HG02943 (cell line): Measurements from ENCODE around the gene NTM.
"Not testable (repeated sequence)": the region's sequence is repeated elsewhere in the genome, so short reads cannot be mapped to it uniquely, and the experiment has no call there.

Experiments used
- ATAC-seq: cut with Tn5 transposase; IDR thresholded peaks from one replicate; pipeline ENCODE4 v1.9.1; 2021; ENCODE audit warnings: mild to moderate bottlenecking, low read depth, moderate library complexity; ENCODE audit not compliant: unreplicated experiment

The NTM gene

DNA sequence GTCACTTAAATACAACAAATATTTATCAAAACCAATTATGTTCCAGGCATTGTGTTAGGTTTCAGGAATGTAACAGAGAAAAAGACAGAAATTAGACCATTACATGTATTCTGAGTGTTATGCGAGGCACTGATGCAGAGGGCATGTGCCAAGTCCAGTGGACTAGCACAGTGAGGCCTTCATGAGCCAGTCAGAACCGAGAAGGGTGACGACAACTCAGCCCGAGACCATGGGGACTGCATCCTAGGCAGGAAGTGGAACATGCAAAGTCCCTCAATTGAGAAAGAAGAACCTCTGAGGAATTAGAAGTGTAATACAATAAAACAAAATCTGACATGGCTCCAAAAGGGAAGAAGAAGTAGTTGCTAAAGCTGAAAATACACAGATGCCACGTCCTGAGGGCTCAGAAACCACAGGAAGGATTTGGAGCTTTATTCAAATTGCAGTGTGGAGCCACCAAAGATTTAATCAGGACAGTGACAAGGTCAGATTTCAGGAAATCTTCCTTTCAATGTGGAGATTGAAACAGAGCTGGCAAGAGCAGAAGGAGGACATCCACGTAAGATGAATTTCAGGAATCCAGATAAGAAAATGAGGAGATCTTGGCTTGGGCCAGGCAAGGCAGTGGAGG is 529.6 kb downstream of the NTM start:
- no peak for ATAC-seq

DNA sequence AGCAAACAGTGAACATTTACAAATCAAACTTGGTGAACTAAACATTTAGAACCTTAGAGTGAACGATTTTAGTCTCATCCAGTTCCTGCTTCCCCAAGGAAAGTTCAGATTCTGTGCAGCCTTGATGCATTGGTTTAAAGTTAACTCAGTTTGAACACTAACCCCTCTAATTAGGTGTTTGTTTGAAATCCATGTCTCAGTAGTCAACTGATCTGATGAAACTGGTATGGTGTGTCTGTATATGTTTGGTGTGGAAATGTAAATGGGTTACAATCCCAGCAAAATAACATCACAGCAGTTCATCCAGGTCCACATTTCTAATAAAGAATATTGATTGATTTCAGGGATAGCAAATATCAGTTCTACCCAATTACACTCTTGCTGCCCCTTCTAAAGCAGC is 532.0 kb downstream of the NTM start:
- no peak for ATAC-seq

DNA sequence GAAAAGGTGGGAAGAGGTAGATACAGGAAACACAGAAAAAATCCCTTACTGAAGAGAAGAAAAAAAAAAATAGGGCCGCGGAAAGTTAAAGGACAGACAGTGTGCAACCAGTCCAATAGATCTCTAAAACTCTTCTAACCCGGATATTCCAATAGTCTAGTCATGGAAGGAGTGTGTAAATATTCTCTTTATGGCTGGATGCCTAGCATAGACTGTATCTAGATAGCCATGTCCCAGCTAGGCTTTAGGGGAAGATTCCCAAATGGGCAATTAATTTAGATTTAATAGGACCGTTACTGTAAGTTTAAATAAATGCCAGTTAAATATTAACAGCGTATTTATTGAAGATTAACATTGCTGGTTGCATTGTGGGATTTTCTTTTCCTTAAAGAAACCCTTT is 532.7 kb downstream of the NTM start:
- ATAC-seq = no peak

DNA sequence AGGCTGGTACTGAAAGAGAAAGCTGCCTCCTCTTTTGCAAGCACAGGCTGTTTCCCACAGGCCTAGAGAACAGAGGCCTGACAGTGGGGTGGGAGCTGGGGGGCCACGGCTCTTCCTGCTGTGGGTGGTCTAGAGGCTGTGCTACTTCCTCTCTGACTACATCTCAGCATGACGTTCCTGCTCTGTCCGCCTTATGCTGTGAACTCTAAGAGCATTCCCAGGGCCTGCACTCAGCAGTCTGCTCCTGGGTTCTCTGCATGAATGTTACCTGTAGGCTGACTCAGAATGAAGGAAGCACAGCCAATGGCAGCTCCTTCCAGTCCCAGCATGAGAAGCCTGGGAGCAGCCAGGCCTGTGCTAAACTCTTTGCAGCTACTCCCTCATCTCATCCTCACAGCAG is 534.3 kb downstream of the NTM start:
- no peak for ATAC-seq

DNA sequence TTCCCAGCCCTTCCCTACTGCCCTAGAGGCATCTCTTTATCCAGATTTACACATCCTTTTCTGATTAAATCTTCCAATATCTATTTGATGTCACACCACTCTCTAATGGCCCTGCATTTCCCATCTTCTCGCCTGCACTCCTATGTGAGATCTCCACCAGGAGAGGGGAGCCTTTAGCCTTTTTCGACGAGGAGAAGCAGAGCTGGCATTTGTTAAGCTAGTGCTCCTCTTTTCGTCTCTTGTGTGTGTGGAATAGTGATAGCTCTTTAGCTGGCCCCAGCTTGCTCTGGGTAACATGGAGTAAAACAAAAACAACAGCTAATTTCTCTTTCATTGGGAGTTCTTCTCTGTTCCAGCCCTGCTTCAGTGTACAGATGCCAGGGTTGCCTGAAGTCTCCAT is 536.5 kb downstream of the NTM start:
- no peak for ATAC-seq

DNA sequence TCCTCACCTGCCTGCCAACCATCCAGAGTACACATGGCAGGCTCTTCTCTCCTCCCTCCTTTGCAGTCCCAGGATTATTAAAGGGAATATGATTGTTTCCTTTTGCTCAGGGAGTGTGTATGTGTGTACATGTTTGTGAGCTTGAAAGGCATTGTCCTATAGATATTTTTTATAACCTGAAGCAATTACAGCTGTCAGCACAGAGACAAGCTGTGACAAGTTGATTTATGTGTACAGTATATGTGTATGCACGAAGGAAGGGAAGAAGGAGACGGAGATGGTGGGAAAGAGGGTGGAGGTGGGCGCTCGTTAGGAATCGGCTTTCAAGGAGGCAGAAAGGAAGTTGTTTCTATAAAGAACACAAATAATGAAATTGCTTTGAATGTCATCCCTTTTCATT is 537.0 kb downstream of the NTM start:
- ATAC-seq = no peak

DNA sequence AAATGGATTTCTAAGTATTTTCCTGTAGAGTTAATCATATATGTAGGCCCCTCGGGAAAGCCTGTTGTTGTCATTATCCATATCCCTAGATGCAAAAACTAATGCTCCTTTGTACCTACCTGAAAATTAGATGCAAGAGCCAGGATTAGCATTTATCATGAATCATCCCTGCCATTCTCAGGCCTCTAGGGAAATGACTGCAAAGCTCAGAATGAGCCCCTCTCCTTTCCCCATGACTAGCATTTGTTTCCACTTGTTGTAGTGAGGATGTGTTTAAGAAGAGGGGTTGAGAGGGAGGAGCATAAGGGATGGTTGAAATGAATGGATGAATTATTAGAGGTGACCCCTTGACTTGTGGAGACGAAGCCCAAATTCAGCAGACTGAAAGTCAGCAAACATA is 537.9 kb downstream of the NTM start:
- ATAC-seq = no peak

DNA sequence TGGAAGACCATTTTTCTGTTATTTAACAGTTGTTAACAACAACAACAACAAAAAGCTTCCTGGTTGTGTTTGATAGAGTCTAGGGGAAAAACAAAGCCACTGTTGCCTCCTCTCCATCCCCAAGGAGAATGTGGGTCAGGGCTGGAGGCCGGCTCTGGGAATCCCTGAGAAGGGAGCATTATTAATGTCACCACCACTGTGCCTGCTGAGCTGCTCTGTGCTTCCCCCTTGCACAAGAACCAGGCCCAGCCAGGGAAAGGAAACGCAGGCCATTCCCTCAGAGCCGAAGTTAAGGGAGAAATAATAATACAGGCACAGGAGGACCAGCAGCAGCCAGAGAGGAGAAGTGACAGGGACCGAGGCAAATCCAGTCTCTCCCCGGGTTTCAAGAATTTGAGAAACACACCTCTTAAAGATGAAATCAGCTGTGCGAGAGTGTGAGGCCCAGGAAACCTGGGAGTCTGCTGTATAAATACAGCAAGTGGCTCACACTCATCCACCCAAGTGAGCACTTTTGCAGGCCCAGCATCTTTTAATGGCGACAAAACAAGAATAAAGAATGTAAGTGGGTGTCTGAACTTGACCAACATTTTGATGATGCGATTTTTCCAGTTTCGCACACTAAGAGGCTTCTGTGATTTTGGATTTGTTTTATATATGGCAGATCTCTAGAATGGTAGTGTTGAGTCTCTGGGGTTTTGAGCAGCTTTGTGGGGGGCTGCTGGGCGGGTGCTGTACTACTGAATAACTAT is 539.2 kb downstream of the NTM start:
- no peak for ATAC-seq

DNA sequence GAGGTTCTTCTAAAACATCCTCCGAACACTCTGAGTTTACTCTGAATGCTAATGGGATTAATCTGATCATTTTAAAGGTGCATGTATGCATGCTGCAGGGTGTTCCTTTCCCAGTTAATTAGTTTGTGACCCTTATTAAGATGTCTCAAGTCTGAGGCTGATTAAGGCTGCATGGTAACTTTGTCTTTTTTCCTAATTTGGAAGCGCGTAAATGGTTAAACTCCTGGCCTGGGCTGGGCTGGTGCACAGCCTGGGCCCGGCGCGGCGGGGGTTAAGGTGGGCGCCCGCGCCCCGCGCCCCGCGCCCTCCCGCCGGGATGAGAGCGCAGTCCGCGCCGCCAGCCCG is 539.7 kb downstream of the NTM start:
- ATAC-seq = no peak

DNA sequence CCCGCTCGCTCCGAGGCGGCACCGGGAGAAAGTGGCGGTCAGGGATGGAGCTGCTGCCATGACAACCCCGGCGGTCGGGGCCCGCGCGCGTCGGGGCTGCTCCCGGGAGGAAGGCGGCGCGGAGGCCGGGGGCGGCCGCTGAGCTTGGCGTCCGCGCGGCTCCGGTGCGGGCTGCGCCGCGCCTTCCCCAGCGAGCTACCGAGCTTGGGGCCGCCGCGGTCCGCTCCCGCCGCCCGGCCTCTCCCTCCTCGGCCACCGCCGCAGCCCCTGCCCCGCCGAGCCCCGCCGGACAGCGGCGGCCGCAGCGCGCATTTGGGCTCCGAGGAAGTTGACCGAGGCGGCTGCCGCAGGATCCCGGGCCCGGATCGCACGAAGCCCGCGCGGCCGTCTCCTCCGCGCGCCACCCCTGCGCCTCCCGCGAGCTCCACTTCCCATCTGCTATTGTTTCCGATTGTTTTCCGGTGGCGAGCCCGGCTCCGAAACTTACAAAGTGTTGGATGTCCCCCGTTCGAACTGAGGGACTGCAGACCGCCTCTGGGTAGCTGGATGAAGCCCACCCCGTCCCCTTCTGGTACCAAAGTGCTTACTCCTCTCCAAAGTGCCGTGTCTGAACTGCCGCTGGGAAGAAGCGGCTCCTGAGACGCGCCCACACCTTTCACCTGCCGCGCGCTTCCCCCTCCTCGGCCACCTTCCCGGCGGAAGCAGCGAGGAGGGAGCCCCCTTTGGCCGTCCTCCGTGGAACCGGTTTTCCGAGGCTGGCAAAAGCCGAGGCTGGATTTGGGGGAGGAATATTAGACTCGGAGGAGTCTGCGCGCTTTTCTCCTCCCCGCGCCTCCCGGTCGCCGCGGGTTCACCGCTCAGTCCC is 540.3 kb downstream of the NTM start:
- ATAC-seq = no peak

DNA sequence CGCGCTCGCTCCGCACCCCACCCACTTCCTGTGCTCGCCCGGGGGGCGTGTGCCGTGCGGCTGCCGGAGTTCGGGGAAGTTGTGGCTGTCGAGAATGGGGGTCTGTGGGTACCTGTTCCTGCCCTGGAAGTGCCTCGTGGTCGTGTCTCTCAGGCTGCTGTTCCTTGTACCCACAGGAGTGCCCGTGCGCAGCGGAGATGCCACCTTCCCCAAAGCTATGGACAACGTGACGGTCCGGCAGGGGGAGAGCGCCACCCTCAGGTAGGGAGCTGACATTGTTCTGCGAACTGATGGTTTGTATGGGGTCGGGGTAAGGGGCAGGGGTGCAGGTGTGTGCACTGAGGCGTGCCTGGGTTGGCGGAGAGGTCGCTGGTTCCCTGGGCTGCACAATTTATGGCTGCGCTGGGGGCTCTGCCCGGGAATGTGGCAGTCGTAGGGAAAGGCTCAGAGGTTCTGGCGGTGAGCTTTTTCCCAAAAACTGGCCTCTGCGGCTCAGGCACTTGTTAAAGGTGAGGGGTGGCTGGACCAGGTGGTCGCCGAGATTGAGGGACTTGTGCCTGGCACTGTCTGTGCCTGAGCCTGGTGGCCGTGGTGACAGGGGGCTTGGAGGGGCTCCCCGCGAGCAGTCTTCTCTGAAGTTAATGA is 541.1 kb downstream of the NTM start:
- ATAC-seq = not testable (repeated sequence)

DNA sequence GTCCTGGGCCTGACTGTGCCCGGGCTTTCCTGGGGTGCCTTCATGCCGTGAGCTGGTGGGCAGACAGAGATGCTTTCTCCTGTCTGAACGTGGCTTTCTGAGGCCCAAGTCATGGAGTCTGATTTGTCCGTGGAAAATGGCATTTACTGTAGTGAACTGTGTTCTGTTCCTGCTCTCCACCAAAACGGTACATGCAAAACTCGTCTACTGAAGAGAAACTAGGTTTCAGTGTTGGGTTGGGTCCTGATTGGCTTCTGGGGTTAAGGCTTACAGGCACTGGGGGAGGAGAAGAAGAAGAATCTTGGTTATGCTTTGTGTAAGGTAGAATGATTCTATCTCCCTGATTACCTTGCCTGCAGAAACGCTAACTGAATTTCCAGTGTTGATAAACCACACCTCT is 541.7 kb downstream of the NTM start:
- no peak for ATAC-seq

DNA sequence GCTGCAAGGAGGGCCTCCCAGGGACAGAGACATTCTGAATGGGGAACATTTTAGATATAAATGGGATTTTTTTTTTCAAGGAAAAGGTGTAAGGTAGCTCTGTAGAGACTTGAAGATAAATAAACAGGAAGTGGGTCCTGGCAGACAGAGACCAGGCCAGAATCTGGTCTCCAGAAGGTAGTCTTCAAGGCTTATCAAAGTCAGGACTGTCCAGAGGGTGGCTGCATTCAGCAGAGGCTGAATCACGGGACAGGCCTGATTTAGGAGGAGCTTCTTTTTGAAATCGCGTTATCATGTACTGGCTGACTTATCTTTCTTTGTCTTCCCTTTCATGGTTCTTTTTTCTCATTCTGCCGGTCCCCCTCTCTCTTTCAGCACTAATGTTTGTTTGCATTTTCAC is 542.9 kb downstream of the NTM start:
- no peak for ATAC-seq

DNA sequence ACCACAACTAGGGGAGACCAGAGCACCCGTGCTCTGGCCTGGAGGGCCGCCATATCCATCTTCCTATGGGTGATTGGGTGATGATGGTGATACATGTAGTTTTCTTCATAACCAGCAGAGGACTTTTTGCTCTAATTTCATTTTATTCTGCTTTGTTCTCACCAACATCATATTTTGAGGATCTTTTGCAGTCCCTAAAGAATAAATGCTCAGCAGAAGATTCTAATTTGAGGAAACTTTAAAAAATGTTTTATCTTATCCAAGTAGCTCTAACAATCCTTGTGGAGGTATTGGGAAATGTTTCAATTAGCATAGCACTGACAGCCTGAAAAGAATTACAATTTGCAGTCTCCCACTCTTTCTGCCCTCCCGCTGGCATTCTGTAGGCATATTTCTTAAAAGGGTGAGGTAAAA is 544.0 kb downstream of the NTM start:
- no peak for ATAC-seq

DNA sequence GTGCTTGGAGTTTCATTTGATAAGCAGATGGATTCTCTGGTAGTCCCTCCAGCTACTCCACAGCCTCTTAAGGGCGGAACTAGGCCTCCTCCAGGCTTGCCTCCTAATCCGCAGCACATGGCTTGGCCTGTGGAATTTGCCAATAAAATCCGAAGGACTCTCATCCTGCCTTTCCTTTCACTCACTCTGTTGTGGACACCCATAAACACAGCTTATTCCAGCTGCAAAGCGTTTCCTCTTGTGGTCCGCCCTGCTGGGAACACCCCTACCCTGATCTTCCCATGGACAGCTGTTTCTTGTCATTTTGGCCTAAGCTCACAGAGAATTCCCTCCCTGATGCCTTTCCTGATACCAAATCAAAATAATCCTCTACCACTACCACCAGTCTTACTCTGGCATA is 546.2 kb downstream of the NTM start:
- no peak for ATAC-seq

DNA sequence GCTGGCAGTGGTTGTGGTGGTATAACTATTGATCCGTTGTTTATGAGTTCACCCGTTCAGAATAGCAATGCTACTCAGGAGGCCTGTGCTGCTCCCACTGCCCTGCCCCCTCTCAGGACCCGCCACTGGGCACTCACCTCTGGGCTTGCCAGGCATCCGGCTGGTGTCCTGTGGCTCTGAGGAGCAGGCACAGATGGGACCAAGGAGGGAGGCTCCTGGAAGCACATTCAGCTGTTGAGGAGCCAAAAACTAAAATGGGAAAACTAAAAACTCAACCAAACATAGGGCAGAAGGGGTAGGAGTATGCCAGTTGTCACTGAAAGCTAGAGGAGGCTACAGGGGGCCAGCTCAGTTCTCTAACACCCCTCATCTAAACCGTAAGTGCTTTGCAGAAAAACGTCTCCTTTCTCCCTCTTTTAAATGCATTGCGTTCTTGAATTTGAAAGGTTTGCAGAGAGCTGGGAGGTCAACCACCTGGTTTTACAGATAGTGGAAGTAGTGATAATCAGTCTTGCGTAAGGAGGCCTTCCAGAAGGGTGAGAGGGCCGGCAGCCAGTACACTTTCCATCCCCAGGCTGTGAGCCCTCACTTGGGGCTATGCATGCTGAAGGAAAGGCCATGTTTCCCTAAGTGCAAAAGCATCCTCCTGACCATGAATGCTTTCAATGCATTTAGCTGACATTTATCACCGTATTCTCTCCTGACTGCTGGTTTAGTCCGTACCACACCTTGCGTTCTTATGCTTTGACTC is 547.4 kb downstream of the NTM start:
- no peak for ATAC-seq

DNA sequence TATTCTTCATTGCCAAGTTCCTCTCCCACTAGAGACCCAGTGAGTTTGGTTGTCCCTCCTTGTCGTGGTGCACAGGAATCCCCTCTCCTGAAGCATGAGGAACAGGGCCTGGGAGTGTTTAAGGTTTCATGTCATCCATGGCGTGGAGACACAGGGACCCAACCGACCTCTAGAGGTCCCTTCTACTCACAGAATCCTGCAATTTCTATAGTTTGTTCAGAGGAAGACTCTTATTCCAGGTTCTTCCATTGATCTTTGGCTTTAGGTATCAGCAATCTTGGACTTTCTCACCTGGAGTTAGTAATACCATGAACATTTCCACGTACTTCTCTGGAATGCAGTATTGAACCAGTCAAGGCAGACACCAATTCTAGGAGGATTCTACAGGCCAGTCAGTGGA is 548.2 kb downstream of the NTM start:
- ATAC-seq = no peak

DNA sequence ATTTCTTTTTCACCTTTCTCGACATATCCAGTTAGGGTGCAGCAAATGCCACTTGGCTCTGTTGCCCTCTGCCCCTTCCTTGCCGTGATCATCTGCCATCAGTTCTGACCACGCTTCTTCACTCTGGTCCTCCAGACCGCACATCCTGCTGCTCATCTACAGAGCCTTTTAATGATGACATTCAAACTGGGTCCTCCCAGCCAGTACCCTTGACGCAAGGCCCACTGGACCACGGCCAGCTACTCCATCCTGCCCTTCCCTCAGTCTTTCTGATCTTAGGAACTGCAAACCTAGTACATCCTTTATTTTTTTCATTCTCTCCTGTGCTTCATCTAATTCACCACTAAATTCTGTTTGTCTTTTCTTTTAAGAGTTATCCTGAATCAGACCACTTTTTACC is 551.8 kb downstream of the NTM start:
- no peak for ATAC-seq

DNA sequence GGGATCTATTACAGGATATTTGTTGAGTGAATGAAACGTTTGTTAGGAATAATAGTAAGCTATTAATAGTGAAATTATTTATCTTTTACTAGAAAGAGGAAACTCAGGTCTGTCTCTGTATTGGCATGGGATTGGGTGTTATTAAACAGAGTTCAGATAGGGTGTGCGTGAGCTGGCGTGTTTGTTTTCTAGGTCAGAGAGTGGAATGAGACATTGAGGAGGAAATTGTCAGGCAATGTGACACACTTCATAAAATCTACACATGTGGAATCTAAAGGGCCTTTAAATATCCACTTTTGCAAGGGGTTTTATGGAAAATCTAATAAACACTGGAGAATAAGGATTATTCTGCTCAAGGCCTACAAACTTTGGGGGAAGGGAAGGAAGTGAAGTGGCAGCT is 552.9 kb downstream of the NTM start:
- no peak for ATAC-seq

DNA sequence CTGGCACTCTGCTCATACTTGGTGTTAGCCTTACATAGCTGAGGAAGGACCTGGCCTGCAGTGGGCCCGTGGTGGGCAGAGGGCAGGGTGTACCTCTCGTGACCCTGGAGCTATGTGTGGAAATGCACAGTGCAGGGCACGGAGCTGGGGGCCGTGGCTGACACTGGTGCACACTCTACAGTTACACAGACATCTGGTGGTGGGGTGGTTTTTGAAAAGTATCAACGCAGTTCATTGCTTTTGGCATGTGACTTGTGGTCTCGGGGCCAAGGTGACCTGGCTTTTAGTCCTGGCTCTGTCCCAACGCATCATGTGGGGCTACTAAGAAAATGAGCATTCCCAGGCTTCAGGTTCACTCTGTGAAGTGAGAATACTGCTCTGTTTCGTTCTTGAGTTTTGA is 553.6 kb downstream of the NTM start:
- no peak for ATAC-seq
